Testis (tissue), 3 donors: ENCODE measurements around the gene NET1. TPM values are rescaled to one million over a fixed set of nuclear protein-coding genes. Genes with fewer than 3 reads are reported as not detected.
A peak's percentile ranks its signal among the peaks of the same experiment; 100 is the strongest.
"Not testable (repeated sequence)": the region's sequence is repeated elsewhere in the genome, so short reads cannot be mapped to it uniquely, and the experiment has no call there.

Experiments
- DNase-seq: peaks from one replicate; pipeline ENCODE4 v3.0.0-alpha.2; 2019
- H3K27ac ChIP-seq, 2 donors: fragments of 200-600 bp; sonication (generic); one replicate each; pipeline ENCODE4 v1.5.1; 2019
- H3K27me3 ChIP-seq: fragments of 200-600 bp; sonication (generic); one replicate; pipeline ENCODE4 v1.5.1; 2019
- H3K36me3 ChIP-seq: fragments of 200-600 bp; sonication (generic); one replicate; pipeline ENCODE4 v1.5.1; 2017; ENCODE audit warnings: low read depth; ENCODE audit errors: missing control alignments
- H3K4me1 ChIP-seq: fragments of 200-600 bp; sonication (generic); one replicate; pipeline ENCODE4 v1.5.1; 2019
- H3K4me3 ChIP-seq, 2 donors: fragments of 200-600 bp; sonication (generic); one replicate each; pipeline ENCODE4 v1.5.1; 2017 to 2019
- H3K9me3 ChIP-seq: fragments of 200-600 bp; sonication (generic); one replicate; pipeline ENCODE4 v1.5.1; 2017
- CTCF ChIP-seq, 3 experiments: fragments of 450-650 bp in 2 of 3; fragments of 200-600 bp in 1 of 3; sonication (generic) in 1 of 3; IDR thresholded peaks; one replicate each; pipeline ENCODE4 v1.5.1; 2016 to 2019; ENCODE audit warnings: antibody characterized with exemption in 3 of 3, mild to moderate bottlenecking in 2 of 3, moderate library complexity in 1 of 3
- POLR2A ChIP-seq: fragments of 450-650 bp; IDR thresholded peaks from one replicate; pipeline ENCODE4 v1.6.1; 2017; ENCODE audit warnings: antibody characterized with exemption, mild to moderate bottlenecking, moderate library complexity
- WGBS, 2 donors: methylation state at CpG; one replicate each; pipeline ENCODE4 v1.1.5; 2018; 5-methylcytosine and 5-hydroxymethylcytosine counted together
- intact Hi-C: fragments of 100-400 bp; cut with DNase I; formaldehyde crosslinking; loops from one replicate; pipeline ENCODE4 v1.15.1; 2023; ENCODE audit warnings: low total_unique reads
- polyA plus RNA-seq: library from polyadenylated mRNA; stranded (reverse); fragments of 350-450 nt; fragmentation: Illumina TruSeq; extraction: RNeasy Lipid Tissue Mini Kit (QIAGEN cat#74804); gene quantifications from one replicate; pipeline ENCODE4 v1.2.3, GENCODE V29; 2014; ENCODE audit warnings: low read depth, low replicate concordance; ENCODE audit not compliant: insufficient read depth
- total RNA-seq, 2 donors: library from RNA; depleted of rRNA; stranded (reverse); fragments of >200 nt; gene quantifications; one replicate each; pipeline ENCODE4 v1.2.3, GENCODE V29; 2016

The NET1 gene
- total and polyA plus RNA-seq, 3 donors from 2014 or later = 29.7 to 40.7 (median 39.9) TPM

GRCh38 chr10:5404208-5405041 lies 7.9 kb upstream of the NET1 start, which contains the start of gene TUBAL3:
Gene TUBAL3 (minus strand): TSS chr10:5404828. CDS start chr10:5404792, 36 bp downstream.
- no peak for DNase-seq
- Histone ChIP-seq H3K36me3 (no peaks in the 10 kb centered on the region), H3K27ac (no peak within 1 kb of the TSS), H3K9me3 (no peaks in the 10 kb centered on the region), H3K27me3 (no peaks in the 10 kb centered on the region), H3K4me3 (no peak within 1 kb of the TSS), H3K4me1 (no peaks in the 10 kb centered on the region)
- TF ChIP-seq POLR2A (no peak), CTCF (IDR thresholded peaks at IDR 0.05) (no peak)
- 58 to 69% methylated on average over 8 of the region's 8 CpGs for WGBS, 2 donors
- intact Hi-C loops = no loop called here

GRCh38 chr10:5406918-5407317 lies 5.4 kb upstream of the NET1 start:
- Histone ChIP-seq H3K9me3 (no peaks in the 10 kb centered on the region), H3K4me3 (no peak overlapping the region), H3K27me3 (no peaks in the 10 kb centered on the region), H3K4me1 (no peaks in the 10 kb centered on the region), H3K36me3 (no peaks in the 10 kb centered on the region), H3K27ac (no peak overlapping the region)
- no peak for TF ChIP-seq POLR2A
- no peak for TF ChIP-seq CTCF (IDR thresholded peaks at IDR 0.05)
- DNase-seq = no peak
- intact Hi-C loops = no loop called here
- WGBS, 2 donors = 52 to 53% methylated on average over 1 of the region's 1 CpG

GRCh38 chr10:5410787-5411186 lies 1.6 kb upstream of the NET1 start:
- H3K36me3 ChIP-seq, DNase-seq, H3K4me3 ChIP-seq, H3K9me3 ChIP-seq, H3K27ac ChIP-seq, H3K4me1 ChIP-seq, intact Hi-C loops, H3K27me3 ChIP-seq: not testable (repeated sequence)

- H3K27me3 ChIP-seq = no peaks in the 10 kb centered on the region
- no peak for DNase-seq
- H3K27ac ChIP-seq = no peak overlapping the region
- H3K4me3 ChIP-seq = peak overlapping the region; percentile 80 to 83
- TF ChIP-seq POLR2A (no peak), CTCF (IDR thresholded peaks at IDR 0.05) (no peak)
- no peaks in the 10 kb centered on the region for H3K36me3 ChIP-seq
- H3K9me3 ChIP-seq = no peaks in the 10 kb centered on the region
- H3K4me1 ChIP-seq = peaks cover 6% of the 10 kb centered on the region
- intact Hi-C loops = no loop called here
- WGBS, 2 donors = 17 to 39% methylated on average over 3 of the region's 3 CpGs
Observed at GRCh38 chr10:5411941-5412276, 448 bp upstream of the NET1 start.

GRCh38 chr10:5413012-5413938 lies 918 bp downstream of the NET1 start:
- WGBS, 2 donors = 18 to 21% methylated on average over 11 to 19 of the region's 20 CpGs

More at GRCh38 chr10:5413012-5413938, 918 bp downstream of the NET1 start:
- Histone ChIP-seq H3K27me3 (no peaks in the 10 kb centered on the region), H3K4me1 (peaks cover 6% of the 10 kb centered on the region), H3K27ac (peak overlapping the region; percentile 78 to 80), H3K36me3 (no peaks in the 10 kb centered on the region), H3K4me3 (peak overlapping the region; percentile 80 to 83), H3K9me3 (no peaks in the 10 kb centered on the region)
- DNase-seq = no peak
- TF ChIP-seq POLR2A (no peak), CTCF (IDR thresholded peaks at IDR 0.05) (no peak)
- intact Hi-C loops = no loop called here
